Sigmoid colon (tissue), 7 donors: Measurements from ENCODE around the gene GPATCH4. TPM values are rescaled to one million over a fixed set of nuclear protein-coding genes. Genes with fewer than 3 reads are reported as not detected.
A peak's percentile ranks its signal among the peaks of the same experiment; 100 is the strongest.

ENCODE experiments used
- DNase-seq: peaks from one replicate; pipeline ENCODE4 v3.0.0-alpha.2; 2019
- H3K27ac ChIP-seq, 4 donors: fragments of 200-600 bp; sonication (generic); one replicate each; pipeline ENCODE4 v1.5.1; 2016 to 2019; ENCODE audit warnings: mild to moderate bottlenecking in 1 of 4
- H3K27me3 ChIP-seq, 3 donors: fragments of 200-600 bp; sonication (generic); one replicate each; pipeline ENCODE4 v1.5.1; 2019; ENCODE audit warnings: mild to moderate bottlenecking in 1 of 3
- H3K36me3 ChIP-seq, 4 donors: fragments of 200-600 bp; sonication (generic); one replicate each; pipeline ENCODE4 v1.5.1; 2016 to 2019
- H3K4me1 ChIP-seq, 4 donors: fragments of 200-600 bp; sonication (generic); one replicate each; pipeline ENCODE4 v1.5.1; 2017 to 2019
- H3K4me3 ChIP-seq, 4 donors: fragments of 200-600 bp; sonication (generic); one replicate each; pipeline ENCODE4 v1.5.1; 2017 to 2019; ENCODE audit warnings: mild to moderate bottlenecking in 2 of 4, moderate library complexity in 1 of 4
- H3K9me3 ChIP-seq, 4 donors: fragments of 200-600 bp in 3 of 4; sonication (generic) in 3 of 4; one replicate each; pipeline versions ENCODE4 v1.5.1 to v1.6.1; 2013 to 2019
- EP300 ChIP-seq, 4 donors: sonication (generic); formaldehyde crosslinking; IDR thresholded peaks; one replicate each; pipeline ENCODE4 v1.6.1; 2017; ENCODE audit warnings: antibody characterized with exemption in 4 of 4
- POLR2A ChIP-seq, 2 donors: fragments of 450-650 bp; IDR thresholded peaks; one replicate each; pipeline ENCODE4 v1.6.1; 2016; ENCODE audit warnings: antibody characterized with exemption in 2 of 2, mild to moderate bottlenecking in 2 of 2, moderate library complexity in 2 of 2
- POLR2AphosphoS5 ChIP-seq, 4 donors: sonication (generic); formaldehyde crosslinking; IDR thresholded peaks; one replicate each; pipeline ENCODE4 v1.6.1; 2017; ENCODE audit warnings: antibody characterized with exemption in 4 of 4
- WGBS, 2 donors: extraction: QIAGEN DNeasy Blood & Tissue Kit; methylation state at CpG; one replicate each; pipeline ENCODE4 v1.1.7; 2013; 5-methylcytosine and 5-hydroxymethylcytosine counted together
- intact Hi-C: fragments of 100-400 bp; cut with DNase I; formaldehyde crosslinking; loops from one replicate; pipeline ENCODE4 v1.15.1; 2023
- polyA plus RNA-seq, 3 donors: library from polyadenylated mRNA; stranded (reverse); fragments of 200-250 nt; gene quantifications; one replicate each; pipeline ENCODE4 v1.2.3, GENCODE V29; 2013
- total RNA-seq, 4 donors: library from RNA; depleted of rRNA; stranded (reverse); fragments of >200 nt; gene quantifications; one replicate each; pipeline ENCODE4 v1.1.0, GENCODE V29; 2016
- TF ChIP-seq, protein P1 (sequence below), 4 experiments: fragments of 450-650 bp in 3 of 4; fragments of 200-600 bp in 1 of 4; IDR thresholded peaks; one replicate each; pipeline ENCODE4 v1.5.1; 2016 to 2019; ENCODE audit warnings: antibody characterized with exemption in 4 of 4, mild to moderate bottlenecking in 3 of 4, moderate library complexity in 2 of 4
- donor health status: healthy with polysubstance abuse.
- donor health status: Bipolar disorder and iron deficiency.
- donor health status: healthy.

GPATCH4 gene
- total and polyA plus RNA-seq, 7 donors, result 10.2 to 32.9 (median 17.4) TPM

DNA sequence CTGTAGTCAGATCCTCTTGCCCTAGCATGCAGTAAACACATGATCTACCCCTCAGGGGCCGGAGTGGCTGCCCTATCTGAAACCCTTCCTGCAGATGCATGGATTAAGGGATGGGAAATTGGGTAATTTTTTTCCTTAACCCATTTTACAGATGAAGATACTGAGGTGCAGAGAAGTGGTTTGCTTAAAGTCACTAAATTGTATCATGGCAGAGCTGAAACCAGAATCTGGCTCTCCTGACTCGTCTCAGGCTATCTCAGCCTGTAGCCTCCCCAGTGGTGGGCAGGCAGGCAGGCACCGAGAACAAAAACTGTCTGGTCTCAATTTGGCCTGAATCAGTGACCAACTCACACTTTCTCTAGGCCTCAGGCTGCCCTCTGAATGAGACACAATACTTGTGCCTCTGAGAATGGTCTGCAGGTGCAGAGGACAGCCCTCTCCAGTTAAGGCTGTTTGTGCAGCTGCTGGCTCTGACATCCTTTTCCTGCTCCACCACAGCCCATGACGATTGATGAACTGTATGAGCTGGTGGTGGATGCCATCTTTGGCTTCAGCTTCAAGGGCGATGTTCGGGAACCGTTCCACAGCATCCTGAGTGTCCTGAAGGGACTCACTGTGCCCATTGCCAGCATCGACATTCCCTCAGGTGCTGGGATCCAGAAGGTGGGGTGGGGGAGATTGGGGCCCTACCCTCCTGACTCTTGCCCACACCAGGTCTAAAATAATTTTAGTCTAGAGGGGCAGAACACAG, 8.2 kb downstream of the GPATCH4 start:
- Histone ChIP-seq H3K4me1 (peaks cover 0 to 17% (median 10%) of the 10 kb centered on the region in 4 donors), H3K27ac (peak overlapping the region in 3 of 4 donors; percentile 89 to 95 (median 90)), H3K27me3 (no peaks in the 10 kb centered on the region), H3K36me3 (peaks cover 0 to 53% (median 14%) of the 10 kb centered on the region in 4 donors), H3K9me3 (no peaks in the 10 kb centered on the region), H3K4me3 (no peak overlapping the region)
- intact Hi-C loops, result loop anchor here (5.0 kb wide), 1 partner anchor 81 kb away; no protein-coding TSS in a partner anchor
- no peak for DNase-seq
- 79 to 85% methylated on average over 8 of the region's 8 CpGs for WGBS, 2 donors
- TF ChIP-seq POLR2AphosphoS5 (IDR thresholded peaks at IDR 0.05) (no peak), EP300 (IDR thresholded peaks at IDR 0.05) (no peak), POLR2A (IDR thresholded peaks at IDR 0.05) (no peak)
- TF ChIP-seq, protein P1, sequence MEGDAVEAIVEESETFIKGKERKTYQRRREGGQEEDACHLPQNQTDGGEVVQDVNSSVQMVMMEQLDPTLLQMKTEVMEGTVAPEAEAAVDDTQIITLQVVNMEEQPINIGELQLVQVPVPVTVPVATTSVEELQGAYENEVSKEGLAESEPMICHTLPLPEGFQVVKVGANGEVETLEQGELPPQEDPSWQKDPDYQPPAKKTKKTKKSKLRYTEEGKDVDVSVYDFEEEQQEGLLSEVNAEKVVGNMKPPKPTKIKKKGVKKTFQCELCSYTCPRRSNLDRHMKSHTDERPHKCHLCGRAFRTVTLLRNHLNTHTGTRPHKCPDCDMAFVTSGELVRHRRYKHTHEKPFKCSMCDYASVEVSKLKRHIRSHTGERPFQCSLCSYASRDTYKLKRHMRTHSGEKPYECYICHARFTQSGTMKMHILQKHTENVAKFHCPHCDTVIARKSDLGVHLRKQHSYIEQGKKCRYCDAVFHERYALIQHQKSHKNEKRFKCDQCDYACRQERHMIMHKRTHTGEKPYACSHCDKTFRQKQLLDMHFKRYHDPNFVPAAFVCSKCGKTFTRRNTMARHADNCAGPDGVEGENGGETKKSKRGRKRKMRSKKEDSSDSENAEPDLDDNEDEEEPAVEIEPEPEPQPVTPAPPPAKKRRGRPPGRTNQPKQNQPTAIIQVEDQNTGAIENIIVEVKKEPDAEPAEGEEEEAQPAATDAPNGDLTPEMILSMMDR (IDR thresholded peaks at IDR 0.05), result no peak

DNA sequence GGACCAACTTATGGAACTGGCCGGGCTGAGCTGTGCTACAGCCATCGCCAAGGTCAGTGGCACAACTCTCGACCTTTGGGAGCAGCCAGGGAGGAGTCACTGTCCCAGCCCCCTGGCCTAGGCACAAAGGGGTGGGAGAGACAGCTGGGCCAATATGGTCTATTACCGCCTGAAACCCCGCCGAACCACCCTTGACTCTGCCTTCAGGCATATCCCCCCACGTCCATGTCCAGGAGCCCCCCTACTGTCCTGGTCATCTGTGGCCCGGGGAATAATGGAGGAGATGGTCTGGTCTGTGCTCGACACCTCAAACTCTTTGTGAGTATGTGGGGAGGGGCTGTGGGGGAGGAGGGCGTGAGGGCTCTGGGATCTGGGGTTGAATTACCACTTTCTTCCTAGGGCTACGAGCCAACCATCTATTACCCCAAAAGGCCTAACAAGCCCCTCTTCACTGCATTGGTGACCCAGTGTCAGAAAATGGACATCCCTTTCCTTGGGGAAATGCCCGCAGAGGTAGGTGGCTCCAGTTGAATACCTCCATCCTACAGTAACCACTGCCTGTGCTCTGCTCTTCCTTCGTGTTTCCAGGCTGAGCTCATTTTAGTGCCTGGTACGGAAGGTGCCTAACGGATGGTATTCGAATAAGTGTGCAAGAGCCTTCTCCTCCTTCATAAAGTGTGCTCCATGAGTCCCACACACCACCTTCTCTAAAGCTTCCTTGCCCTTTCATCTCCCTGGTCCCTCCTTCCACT, 8.9 kb downstream of the GPATCH4 start:
- Histone ChIP-seq H3K27me3 (no peaks in the 10 kb centered on the region), H3K36me3 (peaks cover 0 to 46% (median 12%) of the 10 kb centered on the region in 4 donors), H3K4me1 (peaks cover 0 to 17% (median 10%) of the 10 kb centered on the region in 4 donors), H3K27ac (peak overlapping the region; percentile 87 to 95 (median 90)), H3K9me3 (no peaks in the 10 kb centered on the region), H3K4me3 (peak overlapping the region; percentile 54 to 83 (median 68))
- 37 to 52% methylated on average over 16 of the region's 16 CpGs for WGBS, 2 donors
- no peak for DNase-seq
- TF ChIP-seq, protein P1 (IDR thresholded peaks at IDR 0.05), result no peak
- TF ChIP-seq EP300 (IDR thresholded peaks at IDR 0.05) (no peak), POLR2A (IDR thresholded peaks at IDR 0.05) (no peak), POLR2AphosphoS5 (IDR thresholded peaks at IDR 0.05) (no peak)
- intact Hi-C loops, result loop anchor here (5.0 kb wide), 1 partner anchor 80 kb away; no protein-coding TSS in a partner anchor

DNA sequence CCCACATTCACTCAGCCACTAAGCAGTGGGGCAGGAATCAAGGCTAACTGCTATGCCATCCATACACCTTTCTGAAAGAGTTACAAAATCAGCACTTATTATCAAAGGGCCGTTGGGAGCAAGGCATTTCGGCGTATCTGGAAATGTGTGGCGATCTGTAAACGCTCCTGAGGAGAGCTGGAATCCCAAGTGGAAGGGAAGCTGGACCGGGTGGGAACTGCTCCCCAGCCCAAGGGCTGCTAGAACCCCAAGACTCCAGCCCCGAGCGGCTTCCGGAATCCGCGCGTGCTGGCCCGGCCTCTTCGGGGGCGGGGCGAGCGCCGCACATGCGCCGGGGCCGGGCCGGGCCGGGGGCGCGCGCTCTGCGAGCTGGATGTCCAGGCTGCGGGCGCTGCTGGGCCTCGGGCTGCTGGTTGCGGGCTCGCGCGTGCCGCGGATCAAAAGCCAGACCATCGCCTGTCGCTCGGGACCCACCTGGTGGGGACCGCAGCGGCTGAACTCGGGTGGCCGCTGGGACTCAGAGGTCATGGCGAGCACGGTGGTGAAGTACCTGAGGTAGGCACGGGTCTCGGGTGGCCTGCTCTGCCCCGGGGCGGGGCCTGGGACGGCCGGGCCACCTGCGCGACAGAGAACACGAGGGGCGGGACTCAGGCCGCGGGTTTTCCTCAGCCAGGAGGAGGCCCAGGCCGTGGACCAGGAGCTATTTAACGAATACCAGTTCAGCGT, 9.7 kb downstream of the GPATCH4 start, which contains the start of gene NAXE:
TSS of gene NAXE (plus strand) at position 345 of the 726 bp plus-strand sequence. CDS start at position 374, 29 bp downstream.
- H3K9me3 ChIP-seq, result no peaks in the 10 kb centered on the region
- DNase-seq, result peak; percentile 88
- TF ChIP-seq, protein P1 (IDR thresholded peaks at IDR 0.05), result no peak
- TF ChIP-seq EP300 (IDR thresholded peaks at IDR 0.05), result no peak
- TF ChIP-seq POLR2A (IDR thresholded peaks at IDR 0.05), result peak; percentile 46 to 72
- peak; percentile 65 to 82 (median 76) for TF ChIP-seq POLR2AphosphoS5 (IDR thresholded peaks at IDR 0.05)
- peak within 1 kb of the TSS; percentile 54 to 83 (median 68) for H3K4me3 ChIP-seq
- peak within 1 kb of the TSS; percentile 87 to 95 (median 90) for H3K27ac ChIP-seq
- intact Hi-C loops, result loop anchor here (5.0 kb wide), 1 partner anchor 79 kb away; no protein-coding TSS in a partner anchor
- H3K36me3 ChIP-seq, result peaks cover 0 to 39% (median 10%) of the 10 kb centered on the region in 4 donors
- H3K27me3 ChIP-seq, result no peaks in the 10 kb centered on the region
- H3K4me1 ChIP-seq, result peaks cover 0 to 17% (median 10%) of the 10 kb centered on the region in 4 donors
- WGBS, 2 donors, result 1% methylated on average over 60 of the region's 60 CpGs

DNA sequence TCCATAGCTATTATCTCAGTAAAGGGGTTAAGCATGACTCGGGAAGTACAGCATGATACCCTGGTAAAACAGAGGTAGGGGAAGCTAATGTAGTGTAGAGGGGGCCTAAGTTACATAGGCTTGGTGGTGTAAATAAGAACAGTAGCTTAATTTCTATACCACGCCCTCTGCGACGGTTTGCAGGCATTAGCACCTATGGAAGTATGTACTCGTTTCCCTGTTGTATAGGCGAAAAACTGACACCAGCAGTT, 10.2 kb downstream of the GPATCH4 start:
- Histone ChIP-seq H3K36me3 (peaks cover 0 to 34% (median 8%) of the 10 kb centered on the region in 4 donors), H3K27ac (peak overlapping the region; percentile 87 to 95 (median 90)), H3K9me3 (no peaks in the 10 kb centered on the region), H3K4me3 (peak overlapping the region; percentile 54 to 83 (median 68)), H3K27me3 (no peaks in the 10 kb centered on the region), H3K4me1 (peaks cover 0 to 17% (median 10%) of the 10 kb centered on the region in 4 donors)
- TF ChIP-seq POLR2AphosphoS5 (IDR thresholded peaks at IDR 0.05) (no peak), EP300 (IDR thresholded peaks at IDR 0.05) (no peak), POLR2A (IDR thresholded peaks at IDR 0.05) (no peak)
- TF ChIP-seq, protein P1 (IDR thresholded peaks at IDR 0.05), result no peak
- no peak for DNase-seq
- 4 to 20% methylated on average over 6 of the region's 6 CpGs for WGBS, 2 donors
- intact Hi-C loops, result loop anchor here (5.0 kb wide), 1 partner anchor 79 kb away; no protein-coding TSS in a partner anchor
